Heart left ventricle (tissue), 16 donors: ENCODE measurements around the gene ATOH7. TPM values are rescaled to one million over a fixed set of nuclear protein-coding genes. Genes with fewer than 3 reads are reported as not detected.

Experiments used
- ATAC-seq, 4 donors: fragments of 200-7000 bp; cut with Tn5 transposase; one replicate each; pipeline ENCODE4 v1.9.1; 2020 to 2022; ENCODE audit warnings: moderate library complexity in 4 of 4, mild to moderate bottlenecking in 3 of 4, moderate number of reproducible peaks in 1 of 4
- DNase-seq, 5 donors: peaks; one replicate each; pipeline ENCODE4 v3.0.0-alpha.2; 2020
- H3K27ac ChIP-seq, 12 donors: fragments of 200-600 bp; sonication (generic) in 4 of 12; one replicate each; pipeline versions ENCODE4 v1.5.0 to v1.8.0; 2016 to 2022; ENCODE audit warnings: mild to moderate bottlenecking in 2 of 12
- H3K27me3 ChIP-seq, 9 donors: fragments of 200-600 bp; sonication (generic) in 2 of 9; one replicate each; pipeline versions ENCODE4 v1.5.1 to v1.8.0; 2016 to 2022; ENCODE audit warnings: mild to moderate bottlenecking in 3 of 9
- H3K36me3 ChIP-seq, 9 donors: fragments of 200-600 bp; sonication (generic) in 2 of 9; one replicate each; pipeline versions ENCODE4 v1.5.0 to v1.8.0; 2018 to 2022; ENCODE audit warnings: mild to moderate bottlenecking in 2 of 9
- H3K4me1 ChIP-seq, 12 donors: fragments of 200-600 bp; sonication (generic) in 4 of 12; one replicate each; pipeline versions ENCODE4 v1.5.0 to v1.8.0; 2016 to 2022; ENCODE audit warnings: mild to moderate bottlenecking in 3 of 12
- H3K4me3 ChIP-seq, 12 donors: fragments of 200-600 bp; sonication (generic) in 4 of 12; one replicate each; pipeline versions ENCODE4 v1.5.0 to v1.8.0; 2017 to 2022; ENCODE audit warnings: mild to moderate bottlenecking in 9 of 12, moderate library complexity in 4 of 12
- H3K9me3 ChIP-seq, 12 donors: fragments of 200-600 bp; sonication (generic) in 4 of 12; one replicate each; pipeline versions ENCODE4 v1.5.0 to v1.8.0; 2016 to 2022; ENCODE audit warnings: mild to moderate bottlenecking in 1 of 12
- CTCF ChIP-seq, 12 donors: fragments of 200-600 bp; sonication (generic) in 4 of 12; IDR thresholded peaks; one replicate each; pipeline versions ENCODE4 v1.5.0 to v1.8.0; 2018 to 2022; ENCODE audit warnings: antibody characterized with exemption in 12 of 12, mild to moderate bottlenecking in 5 of 12
- POLR2A ChIP-seq, 2 donors: fragments of 450-650 bp; IDR thresholded peaks; one replicate each; pipeline ENCODE4 v1.6.1; 2017; ENCODE audit warnings: antibody characterized with exemption in 2 of 2, mild to moderate bottlenecking in 2 of 2, moderate library complexity in 2 of 2
- WGBS, 4 donors: extraction: QIAGEN DNeasy Blood & Tissue Kit in 2 of 4; methylation state at CpG; one replicate each; pipeline versions ENCODE4 v1.1.5 to v1.1.7; 2013 to 2018; 5-methylcytosine and 5-hydroxymethylcytosine counted together
- intact Hi-C, 10 donors: fragments of 100-400 bp; cut with DNase I; formaldehyde crosslinking; loops; one replicate each; pipeline versions ENCODE4 v1.11.1 to v1.14.2; 2022
- polyA plus RNA-seq, 2 donors: library from polyadenylated mRNA; stranded (reverse); fragments of 200-250 nt; gene quantifications; one replicate each; pipeline ENCODE4 v1.2.3, GENCODE V29; 2013
- total RNA-seq, 9 donors: library from RNA; depleted of rRNA in 2 of 9; stranded (reverse); fragments of >200 nt in 2 of 9; fragmentation: NEBNext Ultra II Directional in 3 of 9; extraction: Animal tissue kit (Norgen Biotek cat#: 25700) in 3 of 9; gene quantifications; one replicate each; pipeline versions ENCODE4 v1.1.0 to v1.2.4, GENCODE V29; 2016 to 2023
- donor health status: ischemic (EF 13 %, LVEDD 7.1; RV severe dilation, severe dysfunction).
- donor health status: healthy with polysubstance abuse.
- donor health status: DM: no; HTN: yes; CAD: no.
- donor health status: DM: no; HTN: no; CAD: no.
- donor health status: ischemic (EF 25% LVEDD 6.9; RV normal size, moderate dysfunction).
- donor health status: ischemic (EF 25% LVEDD 5.7; RV mildly dilated, moderate dysfunction).
- donor health status: healthy.
- donor health status: DM: yes; HTN: yes; CAD: no.
- donor health status: ischemic (EF 35%, LVEDD 5.7; RV mildly dilated, moderate dysfunction).
- donor health status: nonischemic (EF 11% LVEDD 7.7; RV severe dilation, severe dysfunction).
- donor health status: DM: yes; HTN: yes; CAD: no.
- donor health status: PGD.
- donor health status: ischemic (EF 29% LVEDD 5.4; RV normal size, mild dysfunction).
- donor health status: nonischemic (EF 23%, LVEDD 6.1; RV moderate dilation, normal function).

The ATOH7 gene
- total and polyA plus RNA-seq, 11 donors, result 0.14 to 0.23 TPM; not detected in 9

- TF ChIP-seq CTCF (IDR thresholded peaks at IDR 0.05) (no peak), POLR2A (IDR thresholded peaks at IDR 0.05) (no peak)
- H3K27ac ChIP-seq, result no peak overlapping the region
- WGBS, 4 donors, result 91 to 99% (median 95%) methylated on average over 2 of the region's 2 CpGs
- no peaks in the 10 kb centered on the region for H3K36me3 ChIP-seq
- intact Hi-C loops, result no loop called here
- H3K4me3 ChIP-seq, result no peak overlapping the region
- ATAC-seq (no peak), DNase-seq (no peak)
- no peaks in the 10 kb centered on the region for H3K27me3 ChIP-seq
- peaks cover 0 to 6% (median 0%) of the 10 kb centered on the region in 12 donors for H3K4me1 ChIP-seq
- peaks cover 0 to 9% (median 0%) of the 10 kb centered on the region in 12 donors for H3K9me3 ChIP-seq
Observed at GRCh38 chr10:68275600-68276126, 43.8 kb upstream of the ATOH7 start.

- Histone ChIP-seq H3K27ac (no peak overlapping the region), H3K27me3 (no peaks in the 10 kb centered on the region), H3K4me3 (no peak overlapping the region), H3K36me3 (no peaks in the 10 kb centered on the region), H3K4me1 (peaks cover 0 to 6% (median 0%) of the 10 kb centered on the region in 12 donors), H3K9me3 (peaks cover 0 to 7% (median 0%) of the 10 kb centered on the region in 12 donors)
- intact Hi-C loops, result no loop called here
- TF ChIP-seq POLR2A (IDR thresholded peaks at IDR 0.05) (no peak), CTCF (IDR thresholded peaks at IDR 0.05) (no peak)
- ATAC-seq (no peak), DNase-seq (no peak)
Observed at GRCh38 chr10:68272833-68273232, 40.9 kb upstream of the ATOH7 start.

GRCh38 chr10:68271196-68271882 lies 39.4 kb upstream of the ATOH7 start:
- ATAC-seq (peak in 3 of 4 donors; percentile 56 to 93 (median 81)), DNase-seq (peak in 2 of 5 donors; percentile 34 to 57)
- TF ChIP-seq POLR2A (IDR thresholded peaks at IDR 0.05) (no peak), CTCF (IDR thresholded peaks at IDR 0.05) (no peak)
- Histone ChIP-seq H3K4me1 (peaks cover 0 to 6% (median 0%) of the 10 kb centered on the region in 12 donors), H3K36me3 (no peaks in the 10 kb centered on the region), H3K27me3 (no peaks in the 10 kb centered on the region), H3K27ac (no peak overlapping the region), H3K9me3 (no peaks in the 10 kb centered on the region), H3K4me3 (no peak overlapping the region)
- WGBS, 4 donors, result 57 to 68% (median 61%) methylated on average over 7 of the region's 7 CpGs
- intact Hi-C loops, result no loop called here

- Histone ChIP-seq H3K27me3 (no peaks in the 10 kb centered on the region), H3K36me3 (no peaks in the 10 kb centered on the region), H3K4me1 (peaks cover 0 to 6% (median 0%) of the 10 kb centered on the region in 12 donors), H3K9me3 (peaks cover 0 to 9% (median 0%) of the 10 kb centered on the region in 12 donors), H3K4me3 (no peak overlapping the region), H3K27ac (no peak overlapping the region)
- 85 to 92% (median 88%) methylated on average over 2 of the region's 2 CpGs for WGBS, 4 donors
- intact Hi-C loops, result no loop called here
- DNase-seq (no peak), ATAC-seq (no peak)
- TF ChIP-seq CTCF (IDR thresholded peaks at IDR 0.05) (no peak), POLR2A (IDR thresholded peaks at IDR 0.05) (no peak)
Observed at GRCh38 chr10:68269562-68270290, 37.8 kb upstream of the ATOH7 start.
